Measurements from ENCODE around the gene GJB1.

The GJB1 gene

DNA sequence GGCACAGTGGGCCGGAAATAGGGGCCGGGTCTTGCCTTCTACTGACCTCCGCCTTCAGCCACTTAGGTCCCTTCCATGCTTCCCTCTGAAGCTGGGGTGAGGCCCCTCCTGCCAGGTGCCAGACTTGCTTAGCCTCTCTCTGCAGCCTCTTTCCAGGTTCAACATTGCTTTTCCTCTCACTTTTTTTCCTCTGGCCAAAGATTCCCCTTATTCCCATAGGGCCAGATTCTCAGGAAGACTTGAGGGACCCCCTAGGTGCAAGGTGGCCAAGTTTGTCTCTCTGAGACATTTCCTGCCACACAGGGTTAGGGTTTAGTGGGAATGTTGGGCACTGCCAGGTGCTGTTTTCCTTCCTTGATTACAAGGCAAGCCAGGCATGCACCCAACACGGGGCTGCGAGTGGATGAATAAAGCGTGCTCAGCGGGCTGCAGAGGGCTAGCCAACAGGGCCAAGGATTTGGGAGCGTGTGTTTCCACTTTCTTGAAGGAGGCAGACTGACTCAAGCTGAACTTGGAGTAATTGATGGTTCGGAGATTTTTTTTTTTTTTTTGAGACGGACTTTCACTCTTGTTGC, 7.6 kb upstream of the GJB1 start:
- DNase-seq (ENCODE audit: low spot score) = no peak

DNA sequence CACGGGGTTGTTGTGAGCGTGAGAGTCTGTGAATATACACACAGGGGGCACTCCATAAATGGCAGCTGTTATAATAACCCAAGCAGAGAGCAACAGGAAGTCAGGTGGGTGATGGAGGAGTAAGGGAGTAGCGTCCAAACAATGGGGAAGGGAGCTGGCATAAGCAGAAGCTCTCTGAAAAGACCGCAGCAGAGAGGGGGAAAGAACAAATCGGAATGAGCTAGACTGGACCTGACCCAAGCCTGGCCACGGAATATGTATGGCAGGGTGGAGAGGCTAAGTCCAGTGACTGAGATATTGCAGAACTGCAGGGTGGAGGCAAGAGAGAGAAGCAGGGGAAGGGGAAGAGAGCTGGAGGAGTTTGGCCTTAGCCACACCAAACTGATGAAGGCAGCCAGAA, 6.5 kb upstream of the GJB1 start:
- no peak for DNase-seq (ENCODE audit: low spot score)

DNA sequence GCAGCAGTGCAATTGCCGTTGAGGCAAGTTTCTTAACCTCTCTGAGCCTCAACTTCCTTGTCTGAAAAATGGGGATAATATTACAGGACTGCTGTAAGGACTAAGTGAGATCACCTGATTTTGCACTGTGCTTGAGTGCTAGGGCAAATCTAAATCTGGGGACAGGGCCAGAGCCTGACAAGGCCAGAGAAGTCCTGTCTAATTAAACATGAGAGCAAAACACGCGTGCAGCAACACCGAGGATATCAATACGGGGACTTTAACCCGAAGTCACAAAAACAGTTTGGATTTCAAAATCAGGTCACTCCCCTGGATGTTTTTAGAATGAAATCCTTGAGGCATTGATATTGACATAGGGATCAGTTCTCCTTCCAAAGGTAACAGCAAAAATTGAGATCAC, 5.7 kb upstream of the GJB1 start:
- DNase-seq (ENCODE audit: low spot score) = no peak

GRCh38 chrX:71221145-71221544, 1.9 kb upstream of the GJB1 start:
- DNase-seq (ENCODE audit: low spot score) = no peak

GRCh38 chrX:71224098-71224708, 1.2 kb downstream of the GJB1 start:
- DNase-seq (ENCODE audit: low spot score) = no peak

GRCh38 chrX:71225009-71225408, 2.0 kb downstream of the GJB1 start:
- DNase-seq (ENCODE audit: low spot score) = no peak

- DNase-seq (ENCODE audit: low spot score) = no peak
Measured at GRCh38 chrX:71225676-71226075, 2.7 kb downstream of the GJB1 start.

GRCh38 chrX:71227370-71228062, 4.5 kb downstream of the GJB1 start:
- DNase-seq (ENCODE audit: low spot score) = no peak

DNA sequence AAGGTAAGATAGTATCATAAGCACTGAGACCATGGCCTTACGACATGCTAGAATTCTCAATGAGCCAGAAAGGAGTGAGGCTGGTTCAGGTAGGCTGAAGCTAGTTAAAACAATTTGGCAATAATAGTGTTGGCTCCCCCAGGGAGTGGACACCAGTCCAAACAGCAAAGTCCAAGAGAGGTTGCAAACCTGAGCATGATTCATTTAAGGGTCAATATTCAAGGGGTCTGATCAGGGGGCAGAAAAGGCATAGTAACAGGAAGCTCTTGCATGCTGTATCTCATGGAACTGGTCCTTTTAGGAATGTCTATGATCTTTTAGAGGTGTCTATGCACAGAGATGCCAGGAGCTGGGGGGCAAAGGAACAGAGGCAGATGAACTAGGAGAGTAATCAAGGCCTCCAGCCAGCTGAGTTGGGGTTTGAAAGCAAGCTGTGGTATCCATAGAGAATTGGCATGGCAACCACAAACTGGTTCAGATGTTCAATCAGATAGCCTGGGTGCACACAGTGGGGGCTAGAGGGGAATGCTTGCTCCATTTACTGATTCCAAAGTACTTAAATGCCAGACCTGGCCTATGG, 5.1 kb downstream of the GJB1 start:
- DNase-seq (ENCODE audit: low spot score) = no peak

DNA sequence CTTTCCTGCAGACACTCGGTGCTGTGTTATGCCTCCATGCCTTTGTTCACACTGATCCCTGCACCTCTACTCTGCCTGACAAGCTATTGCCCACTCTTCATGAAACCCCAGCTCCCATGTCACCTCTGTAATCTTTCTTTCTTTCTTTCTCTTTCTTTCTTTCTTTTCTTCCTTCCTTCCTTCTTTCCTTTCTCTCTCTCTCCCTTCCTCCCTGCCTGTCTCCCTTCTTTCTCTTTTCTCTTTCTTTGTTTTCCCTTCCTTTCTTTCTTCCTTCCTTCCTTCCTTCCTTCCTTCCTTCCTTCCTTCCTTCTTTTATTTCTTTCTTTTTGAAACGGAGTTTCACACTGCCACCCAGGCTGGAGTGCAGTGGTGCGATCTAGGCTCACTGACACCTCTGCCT, 12.5 kb downstream of the GJB1 start:
- no peak for DNase-seq (ENCODE audit: low spot score)

GRCh38 chrX:71236836-71237235, 13.8 kb downstream of the GJB1 start:
- DNase-seq (ENCODE audit: low spot score) = no peak

GRCh38 chrX:71239781-71240180, 16.8 kb downstream of the GJB1 start:
- no peak for DNase-seq (ENCODE audit: low spot score)

DNA sequence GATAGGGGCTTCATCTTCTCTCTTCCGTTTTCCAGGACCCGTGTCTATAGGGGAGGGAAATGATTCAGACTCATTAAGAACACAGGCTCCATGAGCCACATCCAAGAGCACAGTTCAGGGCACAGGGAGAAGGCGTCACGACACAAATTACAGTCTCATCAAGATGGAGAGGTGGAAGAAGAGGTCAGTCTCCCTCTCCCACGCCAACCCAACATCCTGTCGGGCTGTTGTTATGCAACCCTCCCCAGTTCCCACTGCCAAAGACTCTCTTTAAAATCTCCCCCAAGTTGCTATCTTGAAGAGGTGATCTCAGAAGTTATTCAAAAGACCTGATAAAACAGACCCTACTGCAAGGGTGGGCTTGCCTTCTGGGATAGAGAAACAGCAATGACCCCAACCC, 18.3 kb downstream of the GJB1 start:
- no peak for DNase-seq (ENCODE audit: low spot score)

DNA sequence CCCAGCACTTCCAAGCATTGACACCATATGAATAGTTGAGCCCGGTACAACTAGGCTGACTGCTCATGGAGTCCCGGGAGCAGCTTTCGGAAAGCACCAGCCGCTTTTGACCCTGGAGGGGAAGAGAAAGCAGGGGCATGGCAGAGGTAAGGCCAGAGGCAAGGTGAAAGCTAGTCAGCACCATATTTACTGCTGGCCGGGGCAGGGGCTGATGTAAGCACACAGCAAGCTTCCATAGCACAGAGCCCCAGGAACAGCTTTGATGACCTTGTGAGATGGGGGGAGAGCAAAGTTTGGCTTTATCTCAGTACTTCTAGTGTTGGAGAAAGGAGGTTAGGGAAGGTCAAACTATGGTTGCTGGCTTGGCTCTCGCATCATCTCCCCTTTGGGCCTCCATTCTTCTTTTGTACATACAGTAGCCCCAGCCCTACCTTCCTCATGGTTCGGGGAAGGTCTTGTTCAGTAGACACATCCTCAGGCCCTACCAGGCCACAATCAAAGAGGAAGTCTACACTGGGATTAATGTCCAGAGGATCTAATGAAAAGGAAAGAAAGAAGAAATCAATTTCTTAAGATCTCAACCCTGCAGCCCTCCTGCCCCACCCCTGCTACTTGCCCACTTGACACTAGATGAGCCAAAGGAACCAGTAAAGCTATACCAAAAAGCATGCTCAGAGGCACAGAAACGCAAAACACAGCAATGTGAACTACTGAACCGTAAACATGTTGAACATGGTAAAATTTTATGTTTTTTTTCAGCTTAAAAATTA, 21.5 kb downstream of the GJB1 start:
- no peak for DNase-seq (ENCODE audit: low spot score)

- DNase-seq (ENCODE audit: low spot score) = no peak
Measured at GRCh38 chrX:71245159-71245558, 22.1 kb downstream of the GJB1 start.

GRCh38 chrX:71250841-71251240, 27.8 kb downstream of the GJB1 start:
- no peak for DNase-seq (ENCODE audit: low spot score)

GRCh38 chrX:71251466-71251973, 28.5 kb downstream of the GJB1 start:
- DNase-seq (ENCODE audit: low spot score) = no peak

DNA sequence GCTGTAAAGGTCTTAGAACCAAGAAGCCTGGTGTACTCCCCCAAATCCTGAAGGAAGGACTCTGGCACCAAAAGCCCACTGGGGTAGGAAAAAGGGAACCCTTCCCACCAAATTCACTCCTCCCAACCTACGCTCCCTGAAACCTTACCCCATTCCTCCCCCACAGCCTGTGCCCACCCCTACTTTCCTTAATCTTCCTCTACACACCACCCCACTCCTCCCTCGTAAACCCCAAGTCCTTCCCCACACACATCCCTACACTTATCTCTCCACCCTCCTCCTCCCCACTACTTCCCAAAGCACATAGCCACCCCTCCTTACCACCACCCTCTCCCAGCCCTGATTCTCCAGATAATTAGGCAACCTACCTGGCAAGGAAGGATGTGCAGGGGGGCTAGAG, 29.2 kb downstream of the GJB1 start:
- DNase-seq (ENCODE audit: low spot score) = no peak

DNA sequence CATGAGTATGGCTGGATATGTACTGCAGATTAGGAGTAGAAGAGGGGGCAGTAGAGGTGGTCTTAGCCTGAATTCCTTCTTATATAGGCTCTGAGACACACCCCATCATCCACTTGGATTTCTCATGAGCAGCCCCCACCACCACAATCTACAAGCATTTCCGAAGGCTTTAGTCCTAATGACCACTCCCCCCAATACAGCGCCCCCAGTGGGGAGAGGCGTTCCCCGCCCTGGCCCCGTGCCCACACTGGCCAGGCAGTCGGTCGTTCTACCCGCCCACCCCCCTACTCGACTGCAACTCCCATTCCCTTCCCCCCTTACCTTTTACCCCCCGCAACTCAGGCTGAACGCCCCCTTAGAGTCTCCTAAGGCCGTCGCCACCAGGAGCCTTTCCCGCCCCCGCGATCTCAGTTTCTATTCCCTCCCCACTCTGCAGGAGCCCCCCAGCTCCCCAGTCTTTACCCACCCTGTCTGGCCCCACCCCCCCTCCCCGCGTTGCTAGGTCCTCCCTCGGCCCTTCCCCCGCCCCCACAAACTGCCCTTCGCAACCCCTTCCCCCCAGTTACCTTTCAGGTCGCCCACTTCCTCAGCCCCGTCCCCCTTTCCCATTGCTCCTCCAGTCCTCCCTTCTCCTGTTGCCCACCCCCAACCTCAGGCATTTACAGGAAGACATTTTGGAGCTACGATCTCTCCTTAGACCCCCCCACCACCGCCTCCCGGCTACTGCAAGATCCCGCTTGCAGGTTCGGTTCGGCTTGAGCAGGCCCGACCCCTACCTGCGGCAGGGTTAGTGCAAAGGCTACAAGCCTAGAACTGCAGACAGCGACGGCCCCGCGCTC, 30.4 kb downstream of the GJB1 start:
- DNase-seq (ENCODE audit: low spot score) = peak; percentile 66

DNA sequence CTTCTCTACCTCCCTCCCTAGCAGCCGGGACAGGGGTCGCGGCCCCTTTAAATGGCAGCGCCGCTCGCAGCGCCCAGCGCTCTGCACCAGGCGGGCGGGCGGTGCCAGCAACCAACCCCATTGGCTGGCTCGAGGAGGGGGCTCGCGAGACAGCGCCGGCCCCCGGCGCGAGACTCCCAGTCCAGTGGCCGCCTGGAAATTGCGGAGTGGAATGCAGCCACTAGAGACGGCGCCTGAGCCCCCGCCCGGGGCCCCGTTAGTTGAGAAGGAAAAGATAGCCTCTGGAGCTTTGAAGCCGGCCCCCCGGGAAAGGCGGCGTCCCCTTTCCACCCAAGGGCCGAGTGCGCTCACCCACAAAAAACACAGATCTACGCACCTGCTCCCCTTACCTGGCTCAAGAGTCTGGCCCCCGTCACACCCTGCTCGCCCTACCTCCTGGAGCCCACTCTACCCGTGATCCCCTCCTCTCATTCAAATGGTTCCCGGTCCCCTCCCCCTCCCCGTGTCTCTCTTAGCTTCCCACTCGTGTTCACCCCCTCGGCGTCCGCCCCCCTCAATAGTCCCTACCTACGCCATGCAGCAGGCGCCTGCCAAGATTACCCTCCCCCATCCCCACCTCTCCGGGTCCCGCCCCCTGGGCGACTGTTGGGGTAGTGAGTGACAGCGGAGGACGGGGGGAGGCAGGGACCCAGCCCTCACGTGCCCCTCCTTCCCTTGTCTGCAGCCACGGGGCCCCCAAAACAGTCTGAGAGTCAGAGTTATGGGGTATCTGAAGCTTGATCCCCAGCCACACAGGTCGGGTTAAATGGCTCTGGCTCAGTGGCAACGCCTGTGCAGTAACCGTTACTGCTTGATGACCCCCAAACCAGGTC, 31.3 kb downstream of the GJB1 start, which contains the start of gene ZMYM3:
TSS of gene ZMYM3 (minus strand) at position 49 of the 872 bp plus-strand sequence. CDS start 885 bp downstream, outside the sequence.
- peak; percentile 95 for DNase-seq (ENCODE audit: low spot score)

Data from AG20443 (cell line).